ENCODE results near the gene CFD. TPM values are rescaled to one million over a fixed set of nuclear protein-coding genes. Genes with fewer than 3 reads are reported as not detected.
"Not testable (repeated sequence)": the region's sequence is repeated elsewhere in the genome, so short reads cannot be mapped to it uniquely, and the experiment has no call there.

CFD gene
- 2.3 and 2.5 TPM in 2 replicates for total RNA-seq

DNA sequence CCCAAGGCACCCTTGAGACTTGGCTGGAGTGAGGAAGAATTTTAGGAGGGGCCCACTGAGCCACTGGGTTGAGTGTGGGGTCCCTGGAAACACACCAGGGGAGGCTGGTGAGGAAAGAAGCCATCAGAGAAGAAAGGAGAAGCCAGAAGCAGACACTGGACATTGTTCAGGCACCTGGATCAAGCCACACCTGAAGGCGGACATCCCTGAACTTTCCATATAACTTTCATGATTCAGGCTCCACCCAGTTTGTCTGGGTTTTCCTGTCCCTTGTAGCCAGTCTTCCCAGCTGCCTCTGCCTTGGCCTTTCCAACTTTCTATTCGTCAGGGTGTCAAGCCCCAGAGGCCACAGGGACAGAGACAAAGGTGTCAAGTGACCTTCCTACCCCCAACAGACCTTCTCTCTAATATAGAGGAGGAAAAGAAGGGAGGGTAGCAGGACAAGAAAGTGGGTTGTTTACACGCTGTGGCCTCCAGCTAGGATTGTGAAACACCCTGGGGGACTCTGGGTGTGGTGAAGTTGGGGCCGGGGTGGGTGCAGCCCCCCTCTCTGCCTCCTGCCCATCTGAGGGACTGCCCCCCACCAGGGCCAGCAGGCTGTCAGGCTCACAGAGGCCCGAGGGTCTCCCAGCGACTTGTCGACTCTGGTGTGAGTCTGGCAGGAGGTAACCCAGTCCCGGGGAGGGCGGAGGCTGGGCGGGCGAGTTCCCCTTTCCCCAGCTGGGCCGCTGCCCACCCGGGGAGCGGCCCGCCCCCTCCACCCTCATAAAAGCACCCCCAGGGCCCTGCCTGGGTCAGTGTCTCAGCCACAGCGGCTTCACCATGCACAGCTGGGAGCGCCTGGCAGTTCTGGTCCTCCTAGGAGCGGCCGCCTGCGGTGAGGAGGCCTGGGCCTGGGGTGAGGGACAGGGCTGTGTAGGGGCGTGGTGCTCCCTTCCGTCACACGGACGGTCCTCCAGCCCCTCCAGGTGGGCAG lies at the start of gene CFD:
Gene CFD, plus strand, starts transcription at position 797 of the 976 bp plus-strand sequence. Its CDS starts 26 bp downstream, at position 823.
- intact Hi-C loops (cut with micrococcal nuclease) = loop anchor here (5.0 kb wide), 1 partner anchor 87 kb away; no protein-coding TSS in a partner anchor

DNA sequence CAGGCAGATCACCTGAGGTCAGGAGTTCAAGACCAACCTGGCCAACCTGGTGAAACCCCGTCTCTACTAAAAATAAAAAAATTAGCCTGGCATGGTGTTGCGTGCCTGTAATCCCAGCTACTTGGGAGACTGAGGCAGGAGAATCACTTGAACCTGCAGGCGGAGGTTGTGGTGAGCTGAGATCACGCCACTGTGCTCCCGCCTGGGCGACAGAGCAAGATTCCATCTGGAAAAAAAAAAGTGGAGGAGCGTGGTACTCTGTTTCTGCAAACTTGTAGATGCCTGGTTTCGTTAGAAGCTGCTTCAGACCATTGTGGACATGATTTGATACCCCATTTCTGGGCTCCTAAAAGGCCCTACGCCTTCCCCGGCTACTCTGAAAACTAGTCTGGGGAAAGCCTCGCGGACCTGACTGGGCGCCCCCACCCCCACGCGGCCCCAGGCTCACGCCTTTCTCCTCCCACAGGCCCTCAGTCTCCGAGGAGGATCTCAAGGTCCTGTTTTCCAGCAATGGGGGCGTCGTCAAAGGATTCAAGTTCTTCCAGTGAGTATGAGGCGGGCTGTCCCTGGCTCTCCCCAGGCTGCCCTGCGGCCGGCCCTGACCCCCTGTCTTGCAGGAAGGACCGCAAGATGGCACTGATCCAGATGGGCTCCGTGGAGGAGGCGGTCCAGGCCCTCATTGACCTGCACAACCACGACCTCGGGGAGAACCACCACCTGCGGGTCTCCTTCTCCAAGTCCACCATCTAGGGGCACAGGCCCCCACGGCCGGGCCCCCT lies 49.2 kb upstream of the CFD start:
- intact Hi-C loops (cut with micrococcal nuclease) = no loop called here

DNA sequence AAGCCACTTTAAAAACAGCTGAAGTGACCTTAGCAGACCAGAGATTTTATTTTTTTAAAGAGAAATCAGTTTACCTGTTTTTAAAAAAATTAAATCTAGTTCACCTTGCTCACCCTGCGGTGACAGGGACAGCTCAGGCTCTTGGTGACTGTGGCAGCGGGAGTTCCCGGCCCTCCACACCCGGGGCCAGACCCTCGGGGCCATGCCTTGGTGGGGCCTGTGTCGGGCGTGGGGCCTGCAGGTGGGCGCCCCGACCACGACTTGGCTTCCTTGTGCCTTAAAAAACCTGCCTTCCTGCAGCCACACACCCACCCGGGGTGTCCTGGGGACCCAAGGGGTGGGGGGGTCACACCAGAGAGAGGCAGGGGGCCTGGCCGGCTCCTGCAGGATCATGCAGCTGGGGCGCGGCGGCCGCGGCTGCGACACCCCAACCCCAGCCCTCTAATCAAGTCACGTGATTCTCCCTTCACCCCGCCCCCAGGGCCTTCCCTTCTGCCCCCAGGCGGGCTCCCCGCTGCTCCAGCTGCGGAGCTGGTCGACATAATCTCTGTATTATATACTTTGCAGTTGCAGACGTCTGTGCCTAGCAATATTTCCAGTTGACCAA lies 48.5 kb upstream of the CFD start:
- intact Hi-C loops (cut with micrococcal nuclease) = no loop called here

DNA sequence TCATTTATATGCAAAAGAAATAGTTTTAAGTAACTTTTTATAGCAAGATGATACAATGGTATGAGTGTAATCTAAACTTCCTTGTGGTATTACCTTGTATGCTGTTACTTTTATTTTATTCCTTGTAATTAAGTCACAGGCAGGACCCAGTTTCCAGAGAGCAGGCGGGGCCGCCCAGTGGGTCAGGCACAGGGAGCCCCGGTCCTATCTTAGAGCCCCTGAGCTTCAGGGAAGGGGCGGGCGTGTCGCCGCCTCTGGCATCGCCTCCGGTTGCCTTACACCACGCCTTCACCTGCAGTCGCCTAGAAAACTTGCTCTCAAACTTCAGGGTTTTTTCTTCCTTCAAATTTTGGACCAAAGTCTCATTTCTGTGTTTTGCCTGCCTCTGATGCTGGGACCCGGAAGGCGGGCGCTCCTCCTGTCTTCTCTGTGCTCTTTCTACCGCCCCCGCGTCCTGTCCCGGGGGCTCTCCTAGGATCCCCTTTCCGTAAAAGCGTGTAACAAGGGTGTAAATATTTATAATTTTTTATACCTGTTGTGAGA lies 47.9 kb upstream of the CFD start:
- intact Hi-C loops (cut with micrococcal nuclease) = no loop called here

DNA sequence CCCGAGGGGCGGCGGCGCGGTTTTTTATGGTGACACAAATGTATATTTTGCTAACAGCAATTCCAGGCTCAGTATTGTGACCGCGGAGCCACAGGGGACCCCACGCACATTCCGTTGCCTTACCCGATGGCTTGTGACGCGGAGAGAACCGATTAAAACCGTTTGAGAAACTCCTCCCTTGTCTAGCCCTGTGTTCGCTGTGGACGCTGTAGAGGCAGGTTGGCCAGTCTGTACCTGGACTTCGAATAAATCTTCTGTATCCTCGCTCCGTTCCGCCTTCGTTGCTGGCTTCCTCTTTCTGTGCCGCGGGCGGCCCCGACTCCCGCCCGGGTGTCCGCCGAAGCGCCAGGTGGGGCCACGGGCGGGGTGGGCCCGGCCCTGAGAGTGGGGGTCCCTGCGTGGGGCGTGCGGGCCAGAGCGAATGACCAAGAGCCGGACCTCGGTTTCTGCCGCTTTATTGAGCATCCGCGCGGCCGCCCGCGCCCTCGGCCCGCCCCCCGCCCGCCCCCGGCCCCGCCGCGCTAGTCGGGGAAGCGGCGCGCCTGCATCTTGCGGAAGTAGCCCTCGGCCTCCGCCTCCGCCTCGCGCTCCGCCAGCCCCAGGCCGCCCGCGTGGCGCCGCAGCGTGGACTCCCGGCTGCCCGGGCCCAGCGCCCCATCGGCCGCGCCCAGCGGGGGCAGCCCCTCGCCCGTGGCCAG lies 47.3 kb upstream of the CFD start:
- intact Hi-C loops (cut with micrococcal nuclease) = no loop called here

DNA sequence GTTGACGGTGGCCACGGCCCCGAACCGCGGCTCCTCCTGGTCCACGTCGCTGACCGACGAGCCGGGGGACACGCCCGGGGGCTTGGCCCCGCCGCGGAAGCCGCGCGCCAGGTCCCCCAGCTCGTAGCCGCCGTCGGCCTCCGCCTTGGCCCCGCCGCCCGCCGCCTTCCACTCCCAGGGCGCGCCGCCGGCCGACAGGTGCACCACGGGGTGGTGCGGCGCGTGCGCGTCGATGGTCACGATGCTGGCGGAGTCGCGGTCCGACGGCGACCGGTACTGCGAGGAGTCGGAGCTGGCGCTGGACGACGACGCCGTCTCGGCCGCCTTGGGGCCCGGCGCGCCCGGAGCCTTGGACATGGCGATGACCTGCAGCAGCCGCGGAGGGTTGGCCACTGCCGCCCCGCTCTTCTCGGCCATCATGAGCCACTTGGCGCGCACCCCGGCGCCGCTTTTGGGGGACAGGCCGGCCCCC lies 46.7 kb upstream of the CFD start:
- intact Hi-C loops (cut with micrococcal nuclease) = no loop called here

DNA sequence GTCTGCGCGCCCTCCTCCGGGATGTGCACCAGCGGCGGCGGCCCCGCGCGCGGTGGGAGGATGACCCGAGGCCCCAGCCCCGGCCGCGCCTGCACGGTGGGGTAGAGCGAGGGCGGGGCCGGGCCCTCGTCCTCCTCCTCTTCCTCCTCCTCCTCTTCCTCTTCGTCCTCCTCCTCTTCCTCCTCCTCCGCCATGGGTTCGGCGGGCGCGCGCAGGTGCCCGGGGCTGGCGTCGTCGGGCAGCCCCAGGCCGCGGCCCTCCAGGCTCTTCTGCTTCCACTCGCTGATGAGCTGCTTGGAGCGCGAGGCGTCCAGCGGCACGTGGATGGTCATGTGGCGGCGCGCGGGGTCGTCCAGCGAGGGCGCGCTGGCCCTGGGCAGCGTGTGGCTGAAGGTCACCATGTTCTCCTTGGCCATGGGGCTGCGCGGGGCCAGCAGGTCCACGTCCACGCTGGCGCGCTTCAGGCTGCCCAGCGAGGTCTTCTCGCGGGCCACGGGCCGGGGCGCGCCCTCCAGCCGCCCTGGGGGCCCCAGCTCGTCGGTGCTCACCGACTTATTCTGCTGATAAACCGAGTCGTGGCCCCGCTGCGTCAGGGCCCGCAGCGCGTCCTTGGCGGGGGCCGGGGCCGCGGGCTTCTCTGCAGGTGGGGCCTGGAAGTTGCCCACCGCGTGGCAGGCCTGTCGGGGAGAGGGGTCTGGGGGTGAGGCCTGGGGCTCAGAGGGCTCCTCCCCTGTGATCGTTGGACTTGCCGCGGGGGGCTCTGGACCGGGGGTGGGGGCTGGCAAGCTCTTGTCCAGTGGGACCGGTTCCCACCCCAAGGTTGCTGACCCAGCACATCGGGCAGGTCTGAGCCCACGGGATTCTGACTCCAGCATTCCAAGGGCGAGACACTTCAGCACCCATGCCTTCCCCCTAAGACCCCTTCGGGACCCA lies 46.0 kb upstream of the CFD start:
- intact Hi-C loops (cut with micrococcal nuclease) = no loop called here

DNA sequence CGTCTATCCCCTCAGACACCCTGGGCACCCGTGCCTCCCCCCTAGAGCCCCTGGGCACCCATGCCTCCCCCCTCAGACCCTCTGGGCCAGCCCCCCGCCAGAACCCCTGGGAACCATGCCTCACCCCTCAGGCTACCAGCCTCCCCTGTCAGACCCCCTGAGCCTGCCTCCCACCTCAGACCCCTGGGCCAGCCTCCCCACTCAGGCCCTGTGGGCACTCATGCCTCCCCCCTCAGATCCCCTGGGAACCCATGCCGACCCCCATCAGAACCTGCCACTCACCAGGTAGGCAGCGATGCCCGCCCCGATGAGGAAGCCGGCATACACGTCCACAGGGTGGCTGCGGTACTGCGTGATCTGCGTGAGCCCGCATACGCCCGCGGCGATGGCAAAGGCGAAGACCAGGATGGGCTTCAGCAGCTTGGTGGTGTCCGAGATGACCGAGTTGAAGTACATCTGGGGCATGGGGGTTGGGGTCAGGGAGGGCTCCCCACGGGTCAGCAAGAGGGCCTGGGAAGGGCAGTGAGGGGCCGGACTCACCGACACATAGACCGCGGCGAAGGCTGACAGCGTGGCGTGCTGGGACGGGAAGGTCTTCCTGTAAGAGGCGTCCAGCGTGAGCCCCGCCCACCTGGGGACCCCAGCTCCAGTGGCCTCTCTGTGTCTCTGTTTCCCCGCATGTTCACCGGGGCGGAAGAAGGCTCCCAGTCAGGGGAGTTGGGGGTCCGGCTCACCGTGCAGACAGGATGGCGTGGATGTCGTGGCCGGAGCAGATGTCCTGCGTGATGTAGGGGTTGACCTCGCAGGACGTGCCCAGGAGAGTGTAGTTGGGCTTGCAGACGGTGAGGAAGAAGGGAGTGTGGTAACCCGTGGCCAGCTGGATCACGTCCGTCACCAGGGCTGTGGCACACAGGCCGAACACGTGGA lies 45.0 kb upstream of the CFD start:
- intact Hi-C loops (cut with micrococcal nuclease) = no loop called here

DNA sequence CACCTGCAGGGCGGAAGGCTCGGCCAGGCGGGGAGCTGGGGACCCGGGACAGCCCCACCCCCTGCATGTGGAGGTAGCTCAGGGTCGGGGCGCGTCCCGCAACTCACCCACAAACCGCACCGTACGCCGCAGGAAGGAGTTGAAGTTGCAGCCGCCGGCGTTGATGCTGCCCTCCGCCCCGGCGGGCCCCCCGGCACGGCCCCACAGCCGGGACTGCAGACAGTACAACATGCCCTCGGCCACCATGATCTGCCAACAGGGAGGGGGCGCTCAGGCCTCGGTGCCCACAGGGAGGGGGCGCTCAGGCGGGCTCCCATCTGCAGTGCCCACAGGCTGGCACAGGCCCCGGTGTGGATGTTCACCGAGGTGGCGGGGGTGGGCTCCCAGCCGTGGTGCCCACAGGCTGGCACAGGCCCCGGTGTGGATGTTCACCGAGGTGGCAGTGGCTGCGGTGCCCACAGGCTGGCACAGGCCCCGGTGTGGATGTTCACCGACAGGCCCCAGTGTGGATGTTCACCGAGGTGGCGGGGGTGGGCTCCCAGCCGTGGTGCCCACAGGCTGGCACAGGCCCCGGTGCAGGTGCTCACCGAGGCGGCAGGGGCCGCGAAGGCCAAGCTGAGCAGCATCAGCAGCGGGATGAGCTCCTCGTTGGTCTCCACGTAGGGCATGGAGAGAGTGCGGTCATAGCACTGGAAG lies 44.2 kb upstream of the CFD start:
- intact Hi-C loops (cut with micrococcal nuclease) = no loop called here

DNA sequence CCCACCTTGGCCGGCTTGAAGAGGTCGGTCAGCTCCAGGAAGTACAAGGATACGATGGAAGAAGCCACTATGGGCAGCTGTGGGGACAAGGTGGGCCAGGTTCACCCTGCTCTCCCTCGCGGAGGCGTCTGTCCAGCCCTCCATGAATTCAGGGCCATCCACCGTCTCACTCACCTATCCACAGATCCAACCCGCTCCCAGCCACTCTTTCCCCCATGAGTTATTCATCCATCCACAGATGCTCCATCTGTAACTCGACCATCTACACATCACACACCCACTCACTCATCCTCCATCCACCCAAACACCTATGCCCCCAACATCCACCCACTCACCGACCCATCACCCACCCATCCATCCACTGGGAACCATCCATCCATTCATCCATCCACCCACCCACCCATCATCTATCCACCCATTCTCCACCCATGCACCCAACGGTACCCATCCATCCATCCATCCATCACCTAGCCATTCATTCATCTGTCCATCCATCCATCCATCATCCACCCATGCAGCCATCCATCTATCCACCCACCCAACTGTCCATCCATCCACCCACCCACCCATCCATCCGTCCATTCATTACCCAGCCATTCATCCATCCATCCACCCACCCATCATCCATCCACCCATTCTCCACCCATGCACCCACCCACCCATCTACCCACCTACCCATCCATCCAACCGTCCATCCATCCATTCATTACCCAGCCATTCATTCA lies 43.5 kb upstream of the CFD start:
- intact Hi-C loops (cut with micrococcal nuclease) = no loop called here

DNA sequence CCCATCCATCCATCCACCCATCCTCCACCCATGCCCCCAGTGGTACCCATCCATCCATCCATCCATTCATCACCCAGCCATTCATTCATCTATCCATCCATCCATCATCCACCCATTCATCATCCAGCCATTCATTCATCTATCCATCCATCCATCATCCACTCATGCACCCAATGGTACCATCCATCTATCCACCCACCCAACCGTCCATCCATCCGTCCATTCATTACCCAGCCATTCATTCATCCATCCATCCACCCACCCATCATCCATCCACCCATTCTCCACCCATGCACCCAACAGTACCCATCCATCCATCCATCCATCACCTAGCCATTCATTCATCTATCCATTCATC lies 43.0 kb upstream of the CFD start:
- intact Hi-C loops (cut with micrococcal nuclease) = no loop called here

DNA sequence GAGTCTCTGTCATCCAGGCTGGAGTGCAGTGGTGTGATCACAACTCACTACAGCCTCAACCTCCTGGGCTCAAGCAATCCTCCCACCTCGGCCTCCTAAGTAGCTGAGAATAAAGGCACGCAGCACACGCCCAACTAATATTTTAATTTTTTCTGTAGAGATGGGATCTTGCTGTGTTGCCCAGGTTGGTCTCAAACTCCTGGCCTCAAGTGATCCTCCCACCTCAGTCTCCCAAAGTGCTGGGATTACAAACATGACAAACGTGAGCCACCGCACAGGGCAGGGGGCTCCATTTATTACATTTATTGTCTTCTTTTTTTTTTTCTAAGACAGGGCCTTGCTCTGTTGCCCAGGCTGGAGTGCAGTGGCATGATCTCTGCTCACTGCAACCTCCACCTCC lies 39.3 kb upstream of the CFD start:
- intact Hi-C loops (cut with micrococcal nuclease) = not testable (repeated sequence)

DNA sequence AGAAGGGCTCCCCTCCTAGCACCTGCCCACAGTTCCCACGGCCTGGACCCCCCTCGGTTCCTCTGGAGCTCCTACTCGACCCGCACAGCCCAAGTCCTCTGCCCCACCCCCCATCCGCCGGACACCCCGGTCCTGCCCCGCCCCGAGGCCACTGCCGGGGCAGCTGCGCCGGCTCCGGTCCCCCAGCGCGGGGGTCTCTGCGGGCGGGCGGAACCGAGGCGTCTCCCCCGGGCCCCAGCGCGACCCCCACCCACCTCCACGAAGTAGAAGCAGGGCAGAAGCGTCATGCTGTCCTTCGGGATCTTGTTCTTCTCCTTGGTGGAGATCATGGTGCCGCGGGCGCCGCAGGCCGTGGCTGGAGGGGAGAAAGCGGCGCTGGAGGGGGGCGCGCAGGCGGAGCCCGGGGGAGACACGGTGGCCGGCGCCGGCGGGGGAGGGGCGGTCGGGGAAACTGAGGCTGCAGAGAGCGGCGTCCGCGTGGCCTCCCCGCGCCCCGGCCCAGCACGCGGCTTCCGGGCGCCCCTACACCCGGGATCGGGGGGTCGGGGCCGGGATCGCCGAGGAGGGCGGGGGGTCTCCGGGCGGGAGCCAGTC lies 38.1 kb upstream of the CFD start:
- intact Hi-C loops (cut with micrococcal nuclease) = no loop called here

DNA sequence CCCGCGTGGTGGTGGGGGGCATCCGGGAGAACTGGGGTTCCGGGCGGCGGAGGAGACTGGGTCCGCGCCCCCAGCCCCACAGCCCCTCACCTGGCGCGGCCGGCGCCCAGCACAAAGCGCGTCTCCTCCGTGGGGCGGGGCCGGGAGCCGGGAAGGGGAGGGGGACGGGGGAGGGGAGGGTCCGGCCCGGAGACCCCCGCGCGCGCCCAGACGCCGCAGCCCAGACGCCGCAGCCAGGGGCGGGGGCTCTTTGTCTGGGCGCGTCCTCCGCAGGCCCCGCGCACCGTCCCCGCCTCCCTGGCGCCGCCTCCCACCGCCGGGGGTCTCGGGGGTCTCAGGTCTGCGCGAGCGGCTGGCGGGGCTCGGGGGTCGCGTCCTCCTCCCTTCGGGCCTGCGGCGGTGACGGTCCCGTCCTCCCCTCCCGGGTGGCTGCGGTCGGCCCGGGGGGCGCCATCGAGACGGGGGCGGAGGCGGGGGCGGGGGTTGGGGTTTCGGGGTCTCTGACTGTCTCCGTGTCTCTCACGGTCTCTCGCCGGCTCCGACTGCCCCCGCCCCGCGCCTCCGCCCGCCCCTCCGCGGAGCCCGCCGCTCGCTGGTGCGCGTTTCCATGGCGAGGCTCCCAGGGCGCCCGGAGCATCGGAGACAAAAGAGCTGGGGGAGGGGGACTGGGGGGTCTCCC lies 37.5 kb upstream of the CFD start, which contains the start of gene PLPPR3:
Gene PLPPR3, minus strand, starts transcription at position 131 of the 679 bp plus-strand sequence. CDS start 396 bp downstream, outside the sequence.
- intact Hi-C loops (cut with micrococcal nuclease) = no loop called here

DNA sequence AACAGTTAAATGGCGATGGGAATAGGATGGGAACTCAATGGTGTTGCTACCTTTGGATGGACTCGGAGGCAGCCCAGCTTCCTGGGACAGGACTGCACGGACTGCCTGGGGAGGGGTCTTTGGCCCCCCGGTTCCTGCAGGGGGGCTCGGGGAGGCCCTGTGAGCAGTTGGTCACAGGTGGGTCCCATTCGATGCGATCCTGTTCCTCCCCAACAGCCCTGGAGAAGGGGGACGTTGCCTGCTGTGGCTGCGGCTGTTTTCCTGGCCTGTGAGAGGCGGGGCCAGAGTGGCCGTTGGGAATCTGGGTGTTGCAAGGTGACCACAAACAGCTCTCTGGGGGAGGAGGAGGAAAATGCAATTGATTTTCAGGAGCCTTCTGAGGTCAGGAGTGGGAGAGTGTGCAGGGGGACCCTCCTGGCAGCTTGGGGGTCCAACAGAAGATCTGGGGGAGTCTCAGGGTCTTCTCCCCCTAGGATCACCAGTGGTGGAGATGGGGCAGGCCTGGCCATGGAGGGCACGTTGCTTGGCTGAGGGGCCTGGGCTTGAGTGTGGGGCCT lies 35.8 kb upstream of the CFD start:
- intact Hi-C loops (cut with micrococcal nuclease) = no loop called here

DNA sequence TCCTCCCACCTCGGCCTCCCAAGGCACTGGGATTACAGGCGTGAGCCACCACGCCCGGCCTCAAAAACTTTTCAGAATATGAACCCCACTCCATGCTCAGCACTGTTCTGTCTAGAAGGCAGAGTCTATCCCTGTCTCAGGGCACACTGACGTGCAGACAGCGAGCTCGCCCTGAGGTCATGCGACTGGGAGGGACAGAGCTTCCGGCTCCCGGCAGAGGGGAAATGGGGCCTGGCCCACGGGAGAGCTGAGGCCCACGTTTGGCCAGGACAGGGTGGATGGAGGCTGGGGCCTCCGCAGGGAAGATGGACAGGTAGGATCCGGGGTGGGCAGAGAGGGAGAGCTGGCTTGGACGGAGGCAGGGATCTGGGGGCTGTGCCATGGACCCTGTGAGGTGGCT lies 34.6 kb upstream of the CFD start:
- intact Hi-C loops (cut with micrococcal nuclease) = no loop called here

Data from T-helper 2 cell treated with Interferon-gamma antibody and Interleukin-4, amounts not matched to agents 100 ng/mL and 5 ng/mL, for 36 hours (primary cell).